H9 (cell line): ENCODE data around the gene CHCHD3. TPM values are rescaled to one million over a fixed set of nuclear protein-coding genes. Genes with fewer than 3 reads are reported as not detected.
A peak's percentile ranks its signal among the peaks of the same experiment; 100 is the strongest.

ENCODE experiments used
- DNase-seq: peaks from one replicate; pipeline ENCODE4 v3.0.0-alpha.2; 2017
- H2AFZ ChIP-seq: one replicate; pipeline ENCODE4 v1.6.1; 2013; ENCODE audit warnings: mild to moderate bottlenecking, low read length, control low read depth, moderate library complexity
- H2AK5ac ChIP-seq: 2 replicates; pipeline ENCODE4 v1.6.1; 2013; ENCODE audit warnings: low read length, control low read depth, mixed read lengths; ENCODE audit not compliant: insufficient read length
- H2BK120ac ChIP-seq: one replicate; pipeline ENCODE4 v1.6.1; 2013; ENCODE audit warnings: low read depth, mild to moderate bottlenecking, low read length, control low read depth, inconsistent platforms; ENCODE audit not compliant: poor library complexity, severe bottlenecking
- H2BK12ac ChIP-seq: 2 replicates; pipeline ENCODE4 v1.6.1; 2013; ENCODE audit warnings: low read length, control low read depth, mixed read lengths, low read depth; ENCODE audit not compliant: insufficient read length
- H2BK15ac ChIP-seq: 2 replicates; pipeline ENCODE4 v1.6.1; 2013; ENCODE audit warnings: low read depth, low read length, control low read depth
- H2BK20ac ChIP-seq: one replicate; pipeline ENCODE4 v1.6.1; 2013; ENCODE audit warnings: low read depth, mild to moderate bottlenecking, low read length, control low read depth, inconsistent platforms; ENCODE audit not compliant: poor library complexity, severe bottlenecking
- H2BK5ac ChIP-seq: 2 replicates; pipeline ENCODE4 v1.6.1; 2013; ENCODE audit warnings: low read length, control low read depth, mixed read lengths; ENCODE audit not compliant: insufficient read length
- H3K14ac ChIP-seq: 2 replicates; pipeline ENCODE4 v1.6.1; 2013; ENCODE audit warnings: low read length, control low read depth; ENCODE audit not compliant: insufficient read depth
- H3K18ac ChIP-seq: 2 replicates; pipeline ENCODE4 v1.6.1; 2013; ENCODE audit warnings: low read depth, mild to moderate bottlenecking, mixed read lengths, low read length, control low read depth; ENCODE audit not compliant: insufficient read length
- H3K23ac ChIP-seq: 2 replicates; pipeline ENCODE4 v1.6.1; 2013; ENCODE audit warnings: low read length, control low read depth, mixed read lengths, low read depth; ENCODE audit not compliant: insufficient read length
- H3K23me2 ChIP-seq: 2 replicates; pipeline ENCODE4 v1.6.1; 2013; ENCODE audit warnings: low read depth, mild to moderate bottlenecking, mixed read lengths, low read length, control low read depth; ENCODE audit not compliant: insufficient read length, poor library complexity, severe bottlenecking
- H3K27ac ChIP-seq: 2 replicates; pipeline ENCODE4 v1.5.1; 2013; ENCODE audit warnings: low read length, control low read depth, mixed read lengths, low read depth; ENCODE audit not compliant: insufficient read length
- H3K27me3 ChIP-seq: 2 replicates; pipeline ENCODE4 v1.6.1; 2013; ENCODE audit warnings: low read length, control low read depth, inconsistent platforms; ENCODE audit not compliant: insufficient read depth
- H3K4ac ChIP-seq: 2 replicates; pipeline ENCODE4 v1.6.1; 2013; ENCODE audit warnings: low read depth, mild to moderate bottlenecking, control low read depth, inconsistent platforms, low read length, moderate library complexity
- H3K4me1 ChIP-seq: 2 replicates; pipeline ENCODE4 v1.6.1; 2013; ENCODE audit warnings: low read length, control low read depth, inconsistent platforms; ENCODE audit not compliant: insufficient read depth
- H3K4me2 ChIP-seq: 2 replicates; pipeline ENCODE4 v1.6.1; 2013; ENCODE audit warnings: low read length, control low read depth, mixed read lengths; ENCODE audit not compliant: insufficient read length, insufficient read depth
- H3K56ac ChIP-seq: 2 replicates; pipeline ENCODE4 v1.6.1; 2013; ENCODE audit warnings: low read depth, mild to moderate bottlenecking, mixed read lengths, low read length, control low read depth; ENCODE audit not compliant: insufficient read length
- H3K79me1 ChIP-seq: 2 replicates; pipeline ENCODE4 v1.6.1; 2013; ENCODE audit warnings: low read depth, mild to moderate bottlenecking, moderate library complexity, low read length, control low read depth, inconsistent platforms; ENCODE audit not compliant: insufficient read depth, poor library complexity, severe bottlenecking
- H3K79me2 ChIP-seq: 2 replicates; pipeline ENCODE4 v1.6.1; 2013; ENCODE audit warnings: low read length, control low read depth, inconsistent platforms; ENCODE audit not compliant: insufficient read depth
- H3K9ac ChIP-seq: 2 replicates; pipeline ENCODE4 v1.6.1; 2013; ENCODE audit warnings: low read length, control low read depth, mixed read lengths; ENCODE audit not compliant: insufficient read length; ENCODE audit errors: extremely low read depth
- H3K9me3 ChIP-seq: one replicate; pipeline ENCODE4 v1.6.1; 2013; ENCODE audit warnings: low read depth, low read length, inconsistent platforms; ENCODE audit not compliant: control insufficient read depth
- H3T11ph ChIP-seq: one replicate; pipeline ENCODE4 v1.6.1; 2013; ENCODE audit warnings: mild to moderate bottlenecking, low read length, control low read depth, inconsistent platforms
- H4K20me1 ChIP-seq: one replicate; pipeline ENCODE4 v1.6.1; 2013; ENCODE audit not compliant: control insufficient read depth, insufficient read length, insufficient read depth
- H4K5ac ChIP-seq: 2 replicates; pipeline ENCODE4 v1.6.1; 2013; ENCODE audit warnings: low read depth, mild to moderate bottlenecking, mixed read lengths, low read length, control low read depth; ENCODE audit not compliant: insufficient read length
- H4K8ac ChIP-seq: replicated peaks from 2 replicates; pipeline ENCODE4 v1.6.1; 2013; ENCODE audit warnings: low read length, control low read depth, mixed read lengths, low read depth; ENCODE audit not compliant: insufficient read length
- H4K91ac ChIP-seq: 2 replicates; pipeline ENCODE4 v1.6.1; 2013; ENCODE audit warnings: low read depth, mild to moderate bottlenecking, moderate library complexity, mixed read lengths, low read length, control low read depth; ENCODE audit not compliant: insufficient read length
- H3K27ac Mint-ChIP-seq, 3 experiments: 2 replicates in 2 of 3; 3 replicates in 1 of 3; pipeline ENCODE4 v1.8.0; 2020 to 2021; ENCODE audit warnings: mixed read lengths in 3 of 3, mild to moderate bottlenecking in 1 of 3, moderate library complexity in 1 of 3
- H3K27me3 Mint-ChIP-seq: 2 replicates; pipeline ENCODE4 v1.8.0; 2021; ENCODE audit warnings: low read depth, mild to moderate bottlenecking, moderate library complexity, mixed read lengths
- H3K36me3 Mint-ChIP-seq, 3 experiments: 2 replicates in 2 of 3; 3 replicates in 1 of 3; pipeline ENCODE4 v1.8.0; 2020 to 2021; ENCODE audit warnings: low read depth in 3 of 3, mixed read lengths in 3 of 3; ENCODE audit not compliant: insufficient read depth in 1 of 3
- H3K4me1 Mint-ChIP-seq, 2 experiments: 2 replicates each; pipeline ENCODE4 v1.8.0; 2020; ENCODE audit warnings: mixed read lengths in 2 of 2
- H3K4me3 Mint-ChIP-seq, 2 experiments: 2 replicates in 1 of 2; 3 replicates in 1 of 2; pipeline ENCODE4 v1.8.0; 2020 to 2021; ENCODE audit warnings: mild to moderate bottlenecking in 2 of 2, mixed read lengths in 2 of 2, moderate library complexity in 1 of 2
- H3K9me3 Mint-ChIP-seq, 2 experiments: 2 replicates in 1 of 2; 3 replicates in 1 of 2; pipeline ENCODE4 v1.8.0; 2020; ENCODE audit warnings: mild to moderate bottlenecking in 2 of 2, mixed read lengths in 2 of 2, moderate library complexity in 1 of 2
- CTCF ChIP-seq: fragments of 200-600 bp; sonication (generic); conservative IDR thresholded peaks from 3 replicates; pipeline ENCODE4 v1.8.0; 2021; ENCODE audit warnings: antibody characterized with exemption, mild to moderate bottlenecking
- WGBS: extraction: QIAGEN DNeasy Blood & Tissue Kit; methylation state at CpG from one replicate; pipeline ENCODE4 v1.1.7; 2013; ENCODE audit warnings: missing lambda C conversion rate, low lambda C conversion rate, mixed read lengths; ENCODE audit not compliant: insufficient read length; ENCODE audit errors: extremely low coverage; 5-methylcytosine and 5-hydroxymethylcytosine counted together
- total RNA-seq: library from RNA; stranded (reverse); gene quantifications from 2 replicates; pipeline ENCODE4 v1.2.1, GENCODE V29; 2021

The CHCHD3 gene
- total RNA-seq, 1 experiment from 2014 or later: 104 TPM

GRCh38 chr7:133040674-133041073, 41.2 kb downstream of the CHCHD3 start:
- Histone ChIP-seq H3K4me1 (peaks cover 6% of the 10 kb centered on the region), H4K91ac (no peak overlapping the region), H4K5ac (no peak overlapping the region), H3K9ac (no peak overlapping the region), H2BK120ac (no peak overlapping the region), H3K23ac (no peak overlapping the region), H3K23me2 (no peaks in the 10 kb centered on the region), H3K79me1 (peaks cover 5% of the 10 kb centered on the region), H4K20me1 (no peaks in the 10 kb centered on the region), H3K14ac (no peak overlapping the region), H3K4ac (no peak overlapping the region), H3T11ph (no peak overlapping the region), H2AFZ (no peak overlapping the region), H3K56ac (no peak overlapping the region), H3K9me3 (no peaks in the 10 kb centered on the region), H2BK15ac (no peak overlapping the region), H3K79me2 (peaks cover 17% of the 10 kb centered on the region; the same call in 1 of the 2 replicates), H3K18ac (no peak overlapping the region), H2BK5ac (no peak overlapping the region), H3K27me3 (no peaks in the 10 kb centered on the region), H2BK12ac (no peak overlapping the region), H4K8ac (no peak overlapping the region), H3K4me2 (no peak overlapping the region), H2BK20ac (no peak overlapping the region), H2AK5ac (no peak overlapping the region), H3K27ac (no peak overlapping the region)
- Mint-ChIP-seq H3K4me1 (peaks cover 35 to 41% of the 10 kb centered on the region in 2 experiments), H3K36me3 (peaks cover 0 to under 1% (median under 1%) of the 10 kb centered on the region in 3 experiments; a peak in 3 of 7 replicates), H3K4me3 (no peak overlapping the region; a peak in 1 of 5 replicates), H3K27me3 (no peaks in the 10 kb centered on the region), H3K27ac (peak overlapping the region in 2 of 3 experiments; percentile 48 to 71; a peak in 3 of 7 replicates), H3K9me3 (no peaks in the 10 kb centered on the region)
- WGBS: no CpG with 5 or more reads among the region's 7 CpGs
- no peak for DNase-seq
- no peak for TF ChIP-seq CTCF
